AG04449 (cell line): ENCODE results near the gene SGSM2.

ENCODE experiments used
- CTCF ChIA-PET: fragments of 350-600 bp; formaldehyde crosslinking; extraction: SDS; loops from one replicate; lab custom pipeline; 2021; ENCODE audit warnings: antibody characterized with exemption; lab: Yijun Ruan, JAX
- POLR2A ChIA-PET: fragments of 400-600, 350-600 bp; formaldehyde crosslinking; extraction: SDS; loops from one replicate; lab custom pipeline; 2020; ENCODE audit warnings: antibody characterized with exemption, inconsistent platforms; lab: Yijun Ruan, JAX
- DNase-seq: peaks from one replicate; pipeline ENCODE4 v3.0.0-alpha.2; 2010; ENCODE audit warnings: low read depth, low spot score
- H3K4me3 ChIP-seq: 2 replicates; pipeline ENCODE4 v1.5.1; 2011; ENCODE audit warnings: low read depth, mild to moderate bottlenecking, control low read depth, low read length
- TF ChIP-seq, protein P1 (sequence below): IDR thresholded peaks from one replicate; pipeline ENCODE4 v1.5.1; 2011; ENCODE audit warnings: mild to moderate bottlenecking, moderate library complexity, low read length, control low read depth, inconsistent platforms; ENCODE audit not compliant: insufficient read depth; ENCODE audit errors: missing control alignments

The SGSM2 gene

GRCh38 chr17:2362881-2363280 lies 25.6 kb downstream of the SGSM2 start:
- ChIA-PET CTCF (interaction anchor here (11.0 kb wide), 1 partner anchor 10 kb away, joined by 80 read pairs; no protein-coding TSS in a partner anchor), POLR2A (no interaction called here)
- TF ChIP-seq, protein P1, sequence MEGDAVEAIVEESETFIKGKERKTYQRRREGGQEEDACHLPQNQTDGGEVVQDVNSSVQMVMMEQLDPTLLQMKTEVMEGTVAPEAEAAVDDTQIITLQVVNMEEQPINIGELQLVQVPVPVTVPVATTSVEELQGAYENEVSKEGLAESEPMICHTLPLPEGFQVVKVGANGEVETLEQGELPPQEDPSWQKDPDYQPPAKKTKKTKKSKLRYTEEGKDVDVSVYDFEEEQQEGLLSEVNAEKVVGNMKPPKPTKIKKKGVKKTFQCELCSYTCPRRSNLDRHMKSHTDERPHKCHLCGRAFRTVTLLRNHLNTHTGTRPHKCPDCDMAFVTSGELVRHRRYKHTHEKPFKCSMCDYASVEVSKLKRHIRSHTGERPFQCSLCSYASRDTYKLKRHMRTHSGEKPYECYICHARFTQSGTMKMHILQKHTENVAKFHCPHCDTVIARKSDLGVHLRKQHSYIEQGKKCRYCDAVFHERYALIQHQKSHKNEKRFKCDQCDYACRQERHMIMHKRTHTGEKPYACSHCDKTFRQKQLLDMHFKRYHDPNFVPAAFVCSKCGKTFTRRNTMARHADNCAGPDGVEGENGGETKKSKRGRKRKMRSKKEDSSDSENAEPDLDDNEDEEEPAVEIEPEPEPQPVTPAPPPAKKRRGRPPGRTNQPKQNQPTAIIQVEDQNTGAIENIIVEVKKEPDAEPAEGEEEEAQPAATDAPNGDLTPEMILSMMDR: no peak
- H3K4me3 ChIP-seq: no peak overlapping the region
- DNase-seq: no peak

- no peak overlapping the region for H3K4me3 ChIP-seq
- DNase-seq: no peak
- POLR2A ChIA-PET: no interaction called here
- TF ChIP-seq, protein P1: no peak
- CTCF ChIA-PET: interaction anchor here (0.8 to 11.0 kb wide), 2 partner anchors 11 to 20 kb away, joined by 4 to 80 read pairs; no protein-coding TSS in a partner anchor
Observed at GRCh38 chr17:2363318-2363717, 26.0 kb downstream of the SGSM2 start.

DNA sequence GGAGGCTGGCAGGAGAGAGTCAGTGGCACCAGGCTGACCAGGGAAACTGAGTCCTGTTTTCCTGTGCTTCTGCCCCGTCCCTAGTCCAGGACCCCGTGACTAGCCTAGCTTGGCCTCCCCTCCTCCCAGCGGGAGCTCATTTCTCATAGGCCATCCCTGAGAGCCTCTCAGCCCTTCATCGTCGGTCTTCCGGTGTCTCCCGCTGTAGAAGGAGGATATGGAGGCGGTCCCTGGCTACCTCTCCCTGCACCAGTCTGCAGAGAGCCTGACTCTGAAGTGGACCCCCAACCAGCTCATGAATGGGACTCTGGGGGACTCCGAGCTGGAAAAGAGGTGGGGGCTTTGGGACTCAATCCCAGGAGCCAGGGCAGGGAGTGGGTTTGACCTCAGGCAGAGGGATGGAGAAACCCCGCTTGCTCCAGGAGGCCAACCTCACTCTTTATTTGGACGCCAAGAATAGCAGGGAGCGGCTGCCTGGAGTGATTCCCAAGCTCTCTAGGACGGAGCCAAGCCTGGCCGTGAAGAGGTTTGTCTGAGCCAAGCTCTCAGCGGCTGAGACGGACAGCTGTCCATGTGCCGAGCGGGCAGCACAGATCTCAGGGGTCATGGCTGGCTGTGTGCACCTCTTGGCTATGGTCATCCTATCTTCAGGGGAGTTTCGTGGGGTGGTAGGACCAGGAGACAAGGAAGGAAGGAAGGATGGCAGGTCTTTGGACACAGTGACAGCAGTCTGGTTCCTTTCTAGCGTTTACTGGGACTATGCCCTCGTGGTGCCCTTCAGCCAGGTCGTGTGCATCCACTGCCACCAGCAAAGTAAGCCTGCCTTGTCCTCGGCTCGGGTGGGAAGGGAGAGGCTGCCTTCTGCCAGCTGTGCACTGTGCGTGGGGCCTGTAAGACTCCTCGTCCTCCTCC lies 26.8 kb downstream of the SGSM2 start:
- DNase-seq: no peak
- TF ChIP-seq, protein P1: no peak
- no peak overlapping the region for H3K4me3 ChIP-seq
- ChIA-PET POLR2A (no interaction called here), CTCF (interaction anchor here (0.8 to 11.0 kb wide), 5 partner anchors 11 to 52 kb away, joined by 4 to 80 read pairs (median 5); no protein-coding TSS in a partner anchor)

DNA sequence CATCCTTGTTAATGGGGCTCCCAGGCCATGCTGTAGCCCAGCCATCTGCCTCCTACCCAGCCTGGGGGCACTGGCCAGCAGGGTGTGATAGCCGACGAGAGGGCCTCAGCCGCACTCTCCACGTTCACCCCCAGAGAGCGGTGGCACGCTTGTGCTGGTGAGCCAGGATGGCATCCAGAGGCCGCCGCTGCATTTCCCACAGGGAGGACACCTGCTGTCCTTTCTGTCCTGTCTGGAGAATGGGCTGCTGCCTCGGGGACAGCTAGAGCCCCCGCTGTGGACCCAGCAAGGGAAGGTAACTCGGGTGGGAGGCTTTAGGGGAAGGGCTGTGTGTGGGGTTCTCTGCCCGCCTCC lies 27.4 kb downstream of the SGSM2 start:
- no peak overlapping the region for H3K4me3 ChIP-seq
- POLR2A ChIA-PET: no interaction called here
- TF ChIP-seq, protein P1: no peak
- DNase-seq: no peak
- CTCF ChIA-PET: interaction anchor here (1.1 to 11.0 kb wide), 4 partner anchors 12 to 51 kb away, joined by 4 to 80 read pairs (median 10); no protein-coding TSS in a partner anchor

DNA sequence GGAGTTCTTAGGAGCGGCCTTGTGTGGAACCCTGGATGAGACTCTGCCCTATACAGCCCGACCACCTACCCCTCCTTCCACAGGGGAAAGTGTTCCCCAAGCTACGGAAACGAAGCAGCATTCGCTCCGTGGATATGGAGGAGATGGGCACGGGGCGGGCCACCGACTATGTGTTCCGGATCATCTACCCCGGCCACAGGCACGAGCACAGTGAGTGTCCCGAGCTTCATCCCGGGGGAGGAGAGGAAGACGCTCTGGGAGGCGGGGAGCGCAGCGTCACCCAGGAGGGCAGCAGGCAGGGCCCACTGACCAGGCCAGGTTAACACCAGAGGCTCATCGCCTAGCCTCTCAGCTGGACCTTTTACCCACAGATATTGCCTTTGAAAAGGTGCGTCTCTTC lies 27.8 kb downstream of the SGSM2 start:
- H3K4me3 ChIP-seq: no peak overlapping the region
- POLR2A ChIA-PET: no interaction called here
- TF ChIP-seq, protein P1: no peak
- CTCF ChIA-PET: interaction anchor here (1.6 to 11.0 kb wide), 3 partner anchors 12 to 51 kb away, joined by 4 to 80 read pairs (median 16); no protein-coding TSS in a partner anchor
- DNase-seq: no peak
